Stimulated activated memory B cell treated with anti-CD40 and anti-IgM and Interleukin-4, amounts not matched to agents 10 μg/mL and 1 μg/mL and 100 μg/mL, for 72 hours (primary cell): Measurements from ENCODE around the gene TMIGD1.

Source experiments
- ATAC-seq: fragments of 150-1000 bp; cut with Tn5 transposase; 2 replicates; pipeline ENCODE4 v1.10.0; 2021
- H3K27ac Mint-ChIP-seq: one replicate; pipeline ENCODE4 v1.8.0; 2022; ENCODE audit warnings: mild to moderate bottlenecking, mixed read lengths
- H3K27me3 Mint-ChIP-seq: one replicate; pipeline ENCODE4 v1.8.0; 2022; ENCODE audit warnings: mixed read lengths
- H3K36me3 Mint-ChIP-seq: one replicate; pipeline ENCODE4 v1.8.0; 2022; ENCODE audit warnings: mixed read lengths
- H3K4me1 Mint-ChIP-seq: one replicate; pipeline ENCODE4 v1.8.0; 2022; ENCODE audit warnings: mixed read lengths
- H3K4me3 Mint-ChIP-seq: one replicate; pipeline ENCODE4 v1.8.0; 2022; ENCODE audit warnings: mild to moderate bottlenecking, moderate library complexity, mixed read lengths
- H3K9me3 Mint-ChIP-seq: one replicate; pipeline ENCODE4 v1.8.0; 2022; ENCODE audit warnings: mixed read lengths

Gene TMIGD1

GRCh38 chr17:30292286-30292858 is 41.5 kb downstream of the TMIGD1 start:
- Mint-ChIP-seq H3K27me3 (no peaks in the 10 kb centered on the region), H3K4me3 (peak overlapping the region; percentile 75), H3K4me1 (no peaks in the 10 kb centered on the region), H3K27ac (peak overlapping the region; percentile 66), H3K36me3 (peaks cover 5% of the 10 kb centered on the region), H3K9me3 (peaks cover 3% of the 10 kb centered on the region)
- no peak for ATAC-seq

- H3K27ac Mint-ChIP-seq: peak within 1 kb of the TSS; percentile 66
- H3K4me3 Mint-ChIP-seq: peak within 1 kb of the TSS; percentile 84
- no peaks in the 10 kb centered on the region for H3K27me3 Mint-ChIP-seq
- peak; percentile 93 for ATAC-seq
- H3K4me1 Mint-ChIP-seq: no peaks in the 10 kb centered on the region
- H3K36me3 Mint-ChIP-seq: peaks cover 8% of the 10 kb centered on the region
- no peaks in the 10 kb centered on the region for H3K9me3 Mint-ChIP-seq
These were observed 42.1 kb downstream of the TMIGD1 start, which contains the start of gene BLMH for GRCh38 chr17:30291543-30292285. BLMH (minus strand) TSS chr17:30291944; CDS start chr17:30291819, 125 bp downstream.

GRCh38 chr17:30290696-30291542 is 42.9 kb downstream of the TMIGD1 start:
- Mint-ChIP-seq H3K4me3 (peak overlapping the region; percentile 84), H3K36me3 (peaks cover 11% of the 10 kb centered on the region), H3K27me3 (no peaks in the 10 kb centered on the region), H3K4me1 (no peaks in the 10 kb centered on the region), H3K9me3 (no peaks in the 10 kb centered on the region), H3K27ac (peak overlapping the region; percentile 66)
- peak; percentile 70 for ATAC-seq

GRCh38 chr17:30290077-30290476 is 43.8 kb downstream of the TMIGD1 start:
- ATAC-seq: no peak
- Mint-ChIP-seq H3K27me3 (no peaks in the 10 kb centered on the region), H3K27ac (no peak overlapping the region), H3K9me3 (no peaks in the 10 kb centered on the region), H3K4me1 (no peaks in the 10 kb centered on the region), H3K4me3 (no peak overlapping the region), H3K36me3 (peaks cover 18% of the 10 kb centered on the region)

GRCh38 chr17:30279156-30279555 is 54.7 kb downstream of the TMIGD1 start:
- no peaks in the 10 kb centered on the region for H3K27me3 Mint-ChIP-seq
- H3K4me3 Mint-ChIP-seq: no peak overlapping the region
- ATAC-seq: no peak
- H3K36me3 Mint-ChIP-seq: peaks cover 64% of the 10 kb centered on the region
- H3K4me1 Mint-ChIP-seq: peaks cover 15% of the 10 kb centered on the region
- H3K27ac Mint-ChIP-seq: no peak overlapping the region
- no peaks in the 10 kb centered on the region for H3K9me3 Mint-ChIP-seq

GRCh38 chr17:30278032-30278431 is 55.8 kb downstream of the TMIGD1 start:
- peaks cover 15% of the 10 kb centered on the region for H3K4me1 Mint-ChIP-seq
- no peaks in the 10 kb centered on the region for H3K9me3 Mint-ChIP-seq

GRCh38 chr17:30275911-30276310 is 57.9 kb downstream of the TMIGD1 start:
- ATAC-seq: no peak
- Mint-ChIP-seq H3K4me1 (peaks cover 15% of the 10 kb centered on the region), H3K27me3 (no peaks in the 10 kb centered on the region), H3K4me3 (no peak overlapping the region), H3K9me3 (no peaks in the 10 kb centered on the region), H3K27ac (no peak overlapping the region), H3K36me3 (peaks cover 78% of the 10 kb centered on the region)

More at GRCh38 chr17:30278032-30278431, 55.8 kb downstream of the TMIGD1 start:
- H3K4me3 Mint-ChIP-seq: no peak overlapping the region
- no peaks in the 10 kb centered on the region for H3K27me3 Mint-ChIP-seq
- H3K36me3 Mint-ChIP-seq: peaks cover 66% of the 10 kb centered on the region
- no peak for ATAC-seq
- no peak overlapping the region for H3K27ac Mint-ChIP-seq

DNA sequence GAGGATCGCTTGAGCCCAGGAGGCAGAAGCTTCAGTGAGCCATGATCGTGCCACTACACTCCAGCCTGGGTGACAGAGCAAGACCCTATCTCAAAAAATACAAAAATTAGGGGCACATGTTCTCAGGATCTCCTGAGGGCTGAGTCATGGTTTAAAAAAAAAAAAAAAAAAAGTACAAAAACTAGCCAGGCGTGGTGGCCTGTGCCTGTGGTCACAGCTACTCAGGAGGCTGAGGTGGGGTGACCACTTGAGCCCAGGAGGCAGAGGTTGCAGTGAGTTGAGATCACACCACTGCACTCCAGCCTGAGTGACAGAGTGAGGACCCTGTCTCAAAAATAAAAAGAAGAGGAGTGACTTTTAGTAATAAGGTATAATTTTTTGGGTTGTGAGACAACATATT is 59.0 kb downstream of the TMIGD1 start:
- Mint-ChIP-seq H3K4me1 (peaks cover 15% of the 10 kb centered on the region), H3K27me3 (no peaks in the 10 kb centered on the region), H3K27ac (no peak overlapping the region), H3K4me3 (no peak overlapping the region), H3K9me3 (no peaks in the 10 kb centered on the region), H3K36me3 (peaks cover 78% of the 10 kb centered on the region)
- ATAC-seq: no peak

DNA sequence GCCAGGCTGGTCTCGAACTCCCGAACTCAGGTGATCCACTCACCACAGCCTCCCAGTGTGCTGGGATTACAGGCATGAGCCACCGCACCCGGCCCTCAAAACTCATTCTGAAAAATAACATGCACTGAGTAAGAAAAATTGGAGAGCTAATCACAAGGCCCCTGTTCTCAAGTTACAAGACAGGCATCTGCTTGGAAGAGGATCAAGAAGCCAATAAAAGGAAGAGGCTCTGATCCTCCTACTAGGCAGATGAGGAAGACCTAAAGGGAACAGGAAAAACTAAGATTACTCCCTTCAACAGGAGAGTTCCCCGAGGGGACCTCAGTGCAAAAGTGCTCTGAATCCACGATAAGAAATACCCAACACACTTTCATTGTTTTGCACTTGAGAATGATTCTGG is 60.5 kb downstream of the TMIGD1 start:
- Mint-ChIP-seq H3K4me1 (peaks cover 15% of the 10 kb centered on the region), H3K4me3 (no peak overlapping the region), H3K9me3 (no peaks in the 10 kb centered on the region)

DNA sequence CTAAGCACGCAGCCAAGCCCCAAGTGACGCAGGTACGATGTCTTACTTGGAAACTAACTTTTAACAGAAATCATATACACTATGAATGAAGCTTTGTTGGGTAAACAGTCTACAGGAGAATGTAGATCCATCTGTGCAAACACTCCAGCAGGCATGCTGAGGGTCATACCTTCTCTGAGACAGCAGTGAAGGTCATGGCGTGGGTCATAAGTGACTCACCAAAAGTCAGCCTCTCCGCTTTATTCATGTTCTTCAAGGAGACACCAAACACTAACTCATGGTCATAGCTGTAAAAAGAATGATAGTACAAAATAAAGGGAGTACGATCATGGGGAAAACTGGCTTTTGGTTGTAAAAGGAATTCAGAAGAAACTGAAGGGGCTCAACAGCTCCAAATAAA is 62.8 kb downstream of the TMIGD1 start:
- Mint-ChIP-seq H3K36me3 (peaks cover 76% of the 10 kb centered on the region), H3K27me3 (no peaks in the 10 kb centered on the region), H3K4me3 (no peak overlapping the region), H3K4me1 (peaks cover 7% of the 10 kb centered on the region), H3K27ac (no peak overlapping the region), H3K9me3 (no peaks in the 10 kb centered on the region)
- ATAC-seq: no peak

More for the DNA sequence above, 60.5 kb downstream of the TMIGD1 start:
- H3K36me3 Mint-ChIP-seq: peaks cover 73% of the 10 kb centered on the region
- no peak overlapping the region for H3K27ac Mint-ChIP-seq
- H3K27me3 Mint-ChIP-seq: no peaks in the 10 kb centered on the region
- ATAC-seq: no peak

GRCh38 chr17:30267625-30268024 is 66.2 kb downstream of the TMIGD1 start:
- peaks cover 78% of the 10 kb centered on the region for H3K36me3 Mint-ChIP-seq

More at GRCh38 chr17:30267625-30268024, 66.2 kb downstream of the TMIGD1 start:
- H3K27ac Mint-ChIP-seq: no peak overlapping the region
- no peaks in the 10 kb centered on the region for H3K4me1 Mint-ChIP-seq
- H3K4me3 Mint-ChIP-seq: no peak overlapping the region
- H3K9me3 Mint-ChIP-seq: no peaks in the 10 kb centered on the region
- no peaks in the 10 kb centered on the region for H3K27me3 Mint-ChIP-seq
- no peak for ATAC-seq
